GM12875 (cell line): Measurements from ENCODE around the gene ZSCAN23.
A peak's percentile ranks its signal among the peaks of the same experiment; 100 is the strongest.

Experiments
- H3K4me3 ChIP-seq: one replicate; pipeline ENCODE4 v1.5.1; 2011; ENCODE audit warnings: low read depth, low read length, control low read depth
- CTCF ChIP-seq: IDR thresholded peaks from 2 replicates; pipeline ENCODE4 v1.5.1; 2011; ENCODE audit warnings: low read depth, mild to moderate bottlenecking, control low read depth, inconsistent platforms, low read length, moderate library complexity, borderline replicate concordance; ENCODE audit not compliant: insufficient read depth

Gene ZSCAN23

GRCh38 chr6:28443112-28443773, at the start of gene ZSCAN23:
Gene ZSCAN23 (minus strand): TSS chr6:28443491. CDS start chr6:28436266, 7,225 bp downstream.
- H3K4me3 ChIP-seq: peak within 1 kb of the TSS; percentile 67
- no peak for TF ChIP-seq CTCF

- no peak overlapping the region for H3K4me3 ChIP-seq
- TF ChIP-seq CTCF: no peak
Observed at GRCh38 chr6:28491984-28492317, 48.7 kb upstream of the ZSCAN23 start.

- H3K4me3 ChIP-seq: peak overlapping the region; percentile 16
- no peak for TF ChIP-seq CTCF
Observed at GRCh38 chr6:28490205-28490890, 47.1 kb upstream of the ZSCAN23 start.

- H3K4me3 ChIP-seq: peak overlapping the region; percentile 16
- TF ChIP-seq CTCF: no peak
Observed at GRCh38 chr6:28489366-28490204, 46.3 kb upstream of the ZSCAN23 start.

- no peak for TF ChIP-seq CTCF
- no peak overlapping the region for H3K4me3 ChIP-seq
Observed at GRCh38 chr6:28488916-28489365, 45.6 kb upstream of the ZSCAN23 start.

GRCh38 chr6:28486988-28487742, 43.9 kb upstream of the ZSCAN23 start:
- no peak overlapping the region for H3K4me3 ChIP-seq
- TF ChIP-seq CTCF: no peak
